GM08714 (cell line): Measurements from ENCODE around the gene NRCAM.

Source experiments
- H3K4me3 ChIP-seq: fragments of 200-500 bp; sonication (Bioruptor generic); 2 replicates; pipeline ENCODE4 v1.5.1; 2014; ENCODE audit warnings: mild to moderate bottlenecking, low read length, inconsistent platforms
- ZNF274 ChIP-seq: IDR thresholded peaks from 2 replicates; pipeline ENCODE4 v1.6.1; 2012; ENCODE audit warnings: mild to moderate bottlenecking, low read depth, low read length

Gene NRCAM

GRCh38 chr7:108331971-108332370 lies 124.3 kb downstream of the NRCAM start:
- no peak overlapping the region for H3K4me3 ChIP-seq
- TF ChIP-seq ZNF274: no peak

- no peak overlapping the region for H3K4me3 ChIP-seq
- no peak for TF ChIP-seq ZNF274
Observed at GRCh38 chr7:108330227-108330626, 126.0 kb downstream of the NRCAM start.

- TF ChIP-seq ZNF274: no peak
Observed at GRCh38 chr7:108329514-108329913, 126.7 kb downstream of the NRCAM start.

GRCh38 chr7:108328174-108328651 lies 128.0 kb downstream of the NRCAM start:
- no peak overlapping the region for H3K4me3 ChIP-seq
- TF ChIP-seq ZNF274: no peak

More at GRCh38 chr7:108329514-108329913, 126.7 kb downstream of the NRCAM start:
- H3K4me3 ChIP-seq: no peak overlapping the region

GRCh38 chr7:108327353-108327752 lies 128.9 kb downstream of the NRCAM start:
- H3K4me3 ChIP-seq: no peak overlapping the region
- no peak for TF ChIP-seq ZNF274

GRCh38 chr7:108326938-108327337 lies 129.3 kb downstream of the NRCAM start:
- TF ChIP-seq ZNF274: no peak
- H3K4me3 ChIP-seq: peak overlapping the region; percentile 45; the same call in 1 of the 2 replicates

GRCh38 chr7:108324053-108325038 lies 131.9 kb downstream of the NRCAM start:
- no peak for TF ChIP-seq ZNF274

GRCh38 chr7:108322925-108323832 lies 133.1 kb downstream of the NRCAM start:
- no peak overlapping the region for H3K4me3 ChIP-seq
- no peak for TF ChIP-seq ZNF274

More at GRCh38 chr7:108324053-108325038, 131.9 kb downstream of the NRCAM start:
- H3K4me3 ChIP-seq: no peak overlapping the region

GRCh38 chr7:108322046-108322445 lies 134.2 kb downstream of the NRCAM start:
- no peak for TF ChIP-seq ZNF274
- no peak overlapping the region for H3K4me3 ChIP-seq

- H3K4me3 ChIP-seq: no peak overlapping the region
- no peak for TF ChIP-seq ZNF274
Observed at GRCh38 chr7:108321359-108321758, 134.9 kb downstream of the NRCAM start.

GRCh38 chr7:108316708-108317107 lies 139.5 kb downstream of the NRCAM start:
- TF ChIP-seq ZNF274: no peak
- H3K4me3 ChIP-seq: no peak overlapping the region

GRCh38 chr7:108314551-108314950 lies 141.7 kb downstream of the NRCAM start:
- no peak for TF ChIP-seq ZNF274
- H3K4me3 ChIP-seq: no peak overlapping the region

GRCh38 chr7:108314049-108314448 lies 142.2 kb downstream of the NRCAM start:
- no peak for TF ChIP-seq ZNF274
- no peak overlapping the region for H3K4me3 ChIP-seq

- no peak overlapping the region for H3K4me3 ChIP-seq
- no peak for TF ChIP-seq ZNF274
Observed at GRCh38 chr7:108313086-108313485, 143.2 kb downstream of the NRCAM start.
